Endothelial cell of umbilical vein (primary cell): Measurements from ENCODE around the gene ENKUR. TPM values are rescaled to one million over a fixed set of nuclear protein-coding genes. Genes with fewer than 3 reads are reported as not detected.

Source experiments
- BruUV-seq: library from RNA; stranded (reverse); fragments of 400-500 nt; replicated peaks from 2 replicates; lab custom pipeline; 2021; lab: Mats Ljungman, UMichigan
- CTCF ChIA-PET: fragments of 300-600, 350-600 bp; sonication (Branson Sonifier 250); formaldehyde crosslinking; loops from one replicate; lab custom pipeline; 2021; ENCODE audit warnings: antibody characterized with exemption, inconsistent platforms; lab: Charles Lee
- POLR2A ChIA-PET: fragments of 300-600, 350-600 bp; sonication (Branson Sonifier 250); formaldehyde crosslinking; loops from one replicate; lab custom pipeline; 2021; ENCODE audit warnings: antibody characterized with exemption, inconsistent platforms; lab: Charles Lee
- DNase-seq: peaks from one replicate; pipeline ENCODE4 v3.0.0-alpha.2; 2011; ENCODE audit warnings: low read depth, low spot score
- FAIRE-seq: peaks from 2 replicates; lab custom pipeline; 2011; peaks lifted over from hg19 to GRCh38; lab: Jason Lieb, UNC
- H2AFZ ChIP-seq: 2 replicates; pipeline ENCODE4 v1.6.0; 2012; ENCODE audit warnings: low read depth, low read length, control low read depth, inconsistent platforms
- H3K27ac ChIP-seq: 2 replicates; pipeline ENCODE4 v1.5.1; 2011; ENCODE audit warnings: low read depth, mild to moderate bottlenecking, control low read depth, low read length, moderate library complexity; ENCODE audit not compliant: insufficient read depth
- H3K27me3 ChIP-seq, 2 experiments: 2 replicates each; pipeline versions ENCODE4 v1.6.0 to v1.6.1; 2011; ENCODE audit warnings: low read length in 2 of 2, mixed read lengths in 1 of 2; ENCODE audit not compliant: control insufficient read depth in 2 of 2, insufficient read depth in 2 of 2
- H3K36me3 ChIP-seq, 2 experiments: 2 replicates in 1 of 2; 3 replicates in 1 of 2; pipeline ENCODE4 v1.5.1; 2011; ENCODE audit warnings: low read length in 2 of 2, mild to moderate bottlenecking in 1 of 2, moderate library complexity in 1 of 2; ENCODE audit not compliant: control insufficient read depth in 2 of 2, insufficient read depth in 2 of 2; ENCODE audit errors: extremely low read depth in 1 of 2
- H3K4me1 ChIP-seq: 3 replicates; pipeline ENCODE4 v1.5.1; 2011; ENCODE audit warnings: mild to moderate bottlenecking, low read length; ENCODE audit not compliant: control insufficient read depth, insufficient read depth; ENCODE audit errors: extremely low read depth
- H3K4me2 ChIP-seq: 2 replicates; pipeline ENCODE4 v1.6.1; 2011; ENCODE audit warnings: low read length, control low read depth, mixed read lengths; ENCODE audit not compliant: insufficient read depth
- H3K4me3 ChIP-seq, 3 experiments: fragments of 200-600 bp in 1 of 3; sonication (generic), shearing (Covaris generic) in 1 of 3; replicated peaks in 1 of 3; 2 replicates each; pipeline ENCODE4 v1.5.1; 2011 to 2016; ENCODE audit warnings: control low read depth in 3 of 3, low read length in 3 of 3, mild to moderate bottlenecking in 2 of 3, inconsistent platforms in 1 of 3, low read depth in 1 of 3, moderate library complexity in 1 of 3; ENCODE audit not compliant: insufficient read depth in 1 of 3
- H3K79me2 ChIP-seq: 2 replicates; pipeline ENCODE4 v1.6.0; 2012; ENCODE audit warnings: low read length, inconsistent platforms; ENCODE audit not compliant: control insufficient read depth, insufficient read depth
- H3K9ac ChIP-seq: replicated peaks from 2 replicates; pipeline ENCODE3; 2011; ENCODE audit warnings: low read length, control low read depth; ENCODE audit not compliant: insufficient read depth; ENCODE audit errors: extremely low read depth
- H3K9me1 ChIP-seq: replicated peaks from 3 replicates; pipeline ENCODE4 v1.6.0; 2011; ENCODE audit warnings: mild to moderate bottlenecking, low read length; ENCODE audit not compliant: control insufficient read depth, insufficient read depth; ENCODE audit errors: extremely low read depth
- H3K9me3 ChIP-seq: replicated peaks from 2 replicates; pipeline ENCODE4 v1.5.1; 2012; ENCODE audit warnings: low read length, inconsistent platforms; ENCODE audit not compliant: control insufficient read depth, insufficient read depth
- H4K20me1 ChIP-seq: replicated peaks from 2 replicates; pipeline ENCODE3; 2011; ENCODE audit warnings: mild to moderate bottlenecking, low read length; ENCODE audit not compliant: control insufficient read depth, insufficient read depth; ENCODE audit errors: extremely low read depth
- EZH2 ChIP-seq: IDR thresholded peaks from 2 replicates; pipeline ENCODE4 v1.6.1; 2012; ENCODE audit warnings: borderline replicate concordance, low read depth, mild to moderate bottlenecking, moderate library complexity, low read length, inconsistent platforms; ENCODE audit not compliant: severe bottlenecking
- GATA2 ChIP-seq: IDR thresholded peaks from 2 replicates; pipeline ENCODE4 v1.7.0; 2011; ENCODE audit warnings: low read depth, mild to moderate bottlenecking, moderate library complexity, mixed read lengths, low read length; ENCODE audit not compliant: insufficient read length, insufficient read depth
- JUN ChIP-seq: IDR thresholded peaks from 2 replicates; pipeline ENCODE4 v1.6.1; 2011; ENCODE audit warnings: borderline replicate concordance, low read depth; ENCODE audit not compliant: insufficient read length, insufficient read depth
- MAX ChIP-seq: IDR thresholded peaks from 2 replicates; pipeline ENCODE4 v1.6.1; 2011; ENCODE audit not compliant: insufficient read depth, insufficient read length
- MYC ChIP-seq: IDR thresholded peaks from one replicate; pipeline ENCODE4 v1.6.1; 2011; ENCODE audit warnings: mild to moderate bottlenecking, low read depth, low read length
- POLR2A ChIP-seq: IDR thresholded peaks from 2 replicates; pipeline ENCODE4 v1.6.1; 2012; ENCODE audit warnings: low read depth, mild to moderate bottlenecking, control low read depth, low read length
- POLR2AphosphoS5 ChIP-seq: IDR thresholded peaks from 2 replicates; pipeline ENCODE4 v1.6.1; 2012; ENCODE audit warnings: low read depth, mild to moderate bottlenecking, control low read depth, low read length, moderate library complexity; ENCODE audit not compliant: insufficient read depth
- dilution Hi-C: fragments of 300-500 bp; cut with MboI; formaldehyde crosslinking; loops from one replicate; pipeline ENCODE4 v1.15.0; 2019; ENCODE audit warnings: low sequenced_read_pairs; ENCODE audit not compliant: extremely low pct_ligation_motif_present
- intact Hi-C: fragments of 100-400 bp; cut with micrococcal nuclease; formaldehyde crosslinking; loops from one replicate; pipeline ENCODE4 v1.10.0; 2022
- polyA plus RNA-seq, 4 experiments: library from polyadenylated mRNA; depleted of rRNA in 3 of 4; stranded (reverse) in 3 of 4; unstranded in 1 of 4; fragments of >200 nt; gene quantifications; 2 replicates each; pipeline versions ENCODE4 v1.2.1 to v1.2.3, GENCODE V29; 2011 to 2012; ENCODE audit warnings: missing spikeins in 1 of 4
- total RNA-seq: library from RNA; stranded (reverse); gene quantifications from 2 replicates; pipeline ENCODE4 v1.2.3, GENCODE V29; 2021
- TF ChIP-seq, protein P1 (sequence below), 2 donors: IDR thresholded peaks; 1 replicate in 1 of 2; 2 replicates in 1 of 2; pipeline ENCODE4 v1.5.1; 2011; ENCODE audit warnings: low read length in 2 of 2, mild to moderate bottlenecking in 2 of 2, moderate library complexity in 2 of 2, control low read depth in 1 of 2, inconsistent platforms in 1 of 2, low read depth in 1 of 2; ENCODE audit not compliant: insufficient read depth in 1 of 2; ENCODE audit errors: extremely low read depth in 1 of 2

Gene ENKUR
- total and polyA plus RNA-seq, 2 donors (not counting 3 experiments of a cell fraction or from before 2014, with no cell fraction given): 0.07 to 0.35 TPM

DNA sequence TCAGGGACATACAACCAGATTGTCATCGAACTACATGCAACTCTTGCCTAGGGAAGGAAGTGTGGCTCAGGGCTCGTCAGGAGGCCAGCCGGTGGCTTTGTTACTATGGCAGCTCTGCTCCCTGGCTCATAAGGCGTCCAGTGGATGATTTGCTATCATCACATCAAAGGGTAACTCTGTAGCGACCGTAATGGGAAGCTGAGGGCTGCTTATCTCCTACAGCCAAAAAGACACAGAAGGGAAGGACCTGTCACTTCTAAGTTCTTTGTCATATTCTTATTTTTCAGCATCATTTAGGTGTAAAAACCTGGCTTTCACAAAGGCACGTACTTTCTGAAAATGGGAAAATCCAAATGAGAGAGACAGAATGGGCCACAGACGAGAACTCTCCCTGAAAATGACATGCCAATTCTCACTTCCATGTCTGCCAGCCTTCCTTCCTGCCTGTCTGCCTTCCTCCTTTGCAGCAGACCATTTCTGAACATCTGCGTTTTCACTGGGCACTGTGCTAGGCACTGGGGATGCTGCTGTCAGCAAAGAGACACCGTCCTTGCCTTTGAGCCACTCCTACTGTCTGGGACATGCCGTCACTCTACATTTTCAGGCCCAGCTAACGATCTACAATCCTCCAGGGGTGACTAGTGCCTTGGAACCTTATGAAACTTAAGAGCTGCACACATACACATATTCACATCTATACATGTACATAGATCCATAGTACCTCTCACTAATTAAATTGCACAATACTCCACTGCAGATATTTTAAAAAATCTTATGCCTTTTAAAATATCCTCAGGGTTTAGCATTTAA is 26.9 kb downstream of the ENKUR start:
- BruUV-seq: no TSS peak
- Histone ChIP-seq H3K4me3 (no peak overlapping the region), H4K20me1 (no peaks in the 10 kb centered on the region), H2AFZ (peak overlapping the region; percentile 68), H3K27ac (no peak overlapping the region), H3K36me3 (no peaks in the 10 kb centered on the region), H3K9me3 (no peaks in the 10 kb centered on the region), H3K79me2 (no peaks in the 10 kb centered on the region), H3K9me1 (no peaks in the 10 kb centered on the region), H3K9ac (no peak overlapping the region), H3K27me3 (no peaks in the 10 kb centered on the region), H3K4me2 (no peak overlapping the region), H3K4me1 (peaks cover 5% of the 10 kb centered on the region)
- dilution Hi-C loops: no loop called here
- TF ChIP-seq POLR2A (no peak), EZH2 (no peak), MYC (no peak), JUN (no peak), GATA2 (no peak), POLR2AphosphoS5 (no peak), MAX (no peak)
- TF ChIP-seq, protein P1, sequence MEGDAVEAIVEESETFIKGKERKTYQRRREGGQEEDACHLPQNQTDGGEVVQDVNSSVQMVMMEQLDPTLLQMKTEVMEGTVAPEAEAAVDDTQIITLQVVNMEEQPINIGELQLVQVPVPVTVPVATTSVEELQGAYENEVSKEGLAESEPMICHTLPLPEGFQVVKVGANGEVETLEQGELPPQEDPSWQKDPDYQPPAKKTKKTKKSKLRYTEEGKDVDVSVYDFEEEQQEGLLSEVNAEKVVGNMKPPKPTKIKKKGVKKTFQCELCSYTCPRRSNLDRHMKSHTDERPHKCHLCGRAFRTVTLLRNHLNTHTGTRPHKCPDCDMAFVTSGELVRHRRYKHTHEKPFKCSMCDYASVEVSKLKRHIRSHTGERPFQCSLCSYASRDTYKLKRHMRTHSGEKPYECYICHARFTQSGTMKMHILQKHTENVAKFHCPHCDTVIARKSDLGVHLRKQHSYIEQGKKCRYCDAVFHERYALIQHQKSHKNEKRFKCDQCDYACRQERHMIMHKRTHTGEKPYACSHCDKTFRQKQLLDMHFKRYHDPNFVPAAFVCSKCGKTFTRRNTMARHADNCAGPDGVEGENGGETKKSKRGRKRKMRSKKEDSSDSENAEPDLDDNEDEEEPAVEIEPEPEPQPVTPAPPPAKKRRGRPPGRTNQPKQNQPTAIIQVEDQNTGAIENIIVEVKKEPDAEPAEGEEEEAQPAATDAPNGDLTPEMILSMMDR (IDR thresholded peaks at IDR 0.05; ENCODE audit: extremely low read depth in 1 of 2, insufficient read depth in 1 of 2, low read depth in 1 of 2, low read length in 2 of 2): no peak
- DNase-seq: no peak
- POLR2A ChIA-PET: no interaction called here
- no peak for FAIRE-seq
- intact Hi-C loops: no loop called here
- CTCF ChIA-PET: interaction anchor here (0.5 to 3.5 kb wide), 17 partner anchors 10 to 385 kb away, joined by 3 to 46 read pairs (median 5); partner anchors contain the start of gene ARHGAP21
